ENCODE results near the gene NCR1. TPM values are rescaled to one million over a fixed set of nuclear protein-coding genes. Genes with fewer than 3 reads are reported as not detected.

The NCR1 gene, protein sequence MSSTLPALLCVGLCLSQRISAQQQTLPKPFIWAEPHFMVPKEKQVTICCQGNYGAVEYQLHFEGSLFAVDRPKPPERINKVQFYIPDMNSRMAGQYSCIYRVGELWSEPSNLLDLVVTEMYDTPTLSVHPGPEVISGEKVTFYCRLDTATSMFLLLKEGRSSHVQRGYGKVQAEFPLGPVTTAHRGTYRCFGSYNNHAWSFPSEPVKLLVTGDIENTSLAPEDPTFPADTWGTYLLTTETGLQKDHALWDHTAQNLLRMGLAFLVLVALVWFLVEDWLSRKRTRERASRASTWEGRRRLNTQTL
- not detected in 2 replicates for total RNA-seq

DNA sequence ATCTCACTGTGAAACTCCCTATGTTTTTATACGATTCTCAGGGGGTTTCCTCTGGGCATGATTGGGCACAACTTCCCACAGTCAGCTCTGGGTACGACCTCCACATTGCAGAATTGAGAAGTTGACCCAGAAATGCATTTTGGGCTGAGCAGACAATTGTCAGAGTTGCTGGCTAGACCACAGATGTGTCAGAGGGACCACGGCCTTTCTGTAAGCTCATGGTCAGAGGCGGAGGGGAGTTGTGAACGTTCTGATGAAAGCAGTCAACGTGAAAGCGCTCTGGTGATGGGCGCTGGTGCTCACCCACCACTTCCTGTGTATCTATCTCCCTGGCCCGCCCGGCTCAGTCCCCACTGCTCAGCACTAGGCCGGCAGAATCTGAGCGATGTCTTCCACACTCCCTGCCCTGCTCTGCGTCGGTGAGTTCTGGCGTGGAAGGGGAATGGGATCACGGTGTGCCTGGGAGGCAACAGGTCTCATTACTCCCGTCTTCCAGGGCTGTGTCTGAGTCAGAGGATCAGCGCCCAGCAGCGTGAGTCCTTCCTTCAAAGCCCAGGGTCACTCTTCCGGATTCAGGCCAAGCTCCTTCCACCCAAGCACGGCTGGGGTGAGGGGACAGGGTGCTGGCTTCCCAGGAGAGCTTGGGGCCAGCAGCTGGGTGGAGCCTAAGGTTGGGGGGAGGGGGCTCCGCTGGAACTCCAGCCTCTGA is at the start of gene NCR1:
TSS of gene NCR1 (plus strand) at position 346 of the 709 bp plus-strand sequence. CDS start at position 386, 40 bp downstream.

DNA sequence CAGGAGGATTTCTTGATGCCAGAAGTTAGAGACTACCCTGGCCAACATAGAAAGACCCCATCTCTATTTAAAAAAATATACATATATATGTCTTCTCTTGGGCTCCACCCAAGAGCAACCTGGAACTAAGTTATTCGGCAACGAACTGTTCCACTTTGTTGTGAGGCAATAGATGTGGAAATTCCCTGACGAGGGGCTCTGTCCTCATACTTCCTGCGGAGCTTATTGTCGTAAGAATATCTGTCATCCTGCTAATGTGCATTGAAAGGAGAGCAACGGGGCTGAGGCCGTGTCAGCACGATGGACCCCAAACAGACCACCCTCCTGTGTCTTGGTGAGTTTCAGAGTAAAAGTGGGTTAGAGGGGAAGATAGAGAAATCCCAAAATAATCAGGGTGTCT is 32.0 kb upstream of the NCR1 start, which contains the start of gene FCAR:
TSS of gene FCAR (plus strand) at position 246 of the 400 bp plus-strand sequence. CDS start at position 301, 55 bp downstream.

DNA sequence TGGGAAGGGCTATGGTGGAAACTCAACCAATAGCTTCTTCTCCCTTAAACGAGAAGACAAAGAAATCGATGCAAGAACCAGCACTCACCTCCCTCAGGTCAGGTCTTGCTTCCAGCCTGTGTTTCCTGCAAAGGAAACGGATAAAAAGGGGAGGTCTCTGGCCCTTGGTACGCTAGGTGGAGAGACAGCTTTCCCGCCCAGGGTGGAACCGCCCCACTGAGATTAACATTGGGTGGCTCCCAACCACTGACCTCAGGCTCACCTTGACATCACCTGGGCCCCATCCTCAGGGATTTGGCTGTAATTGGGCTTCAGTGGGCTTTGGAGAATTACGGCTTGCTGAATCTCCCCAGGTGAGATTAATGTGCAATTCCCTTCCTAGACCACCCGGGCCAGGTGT is 41.4 kb downstream of the NCR1 start, which contains the start of gene NLRP7:
TSS of gene NLRP7 (minus strand) at position 150 of the 400 bp plus-strand sequence.

Other genes with a start within 250 kb of the NCR1 start
- gene LILRB4, start 243.2 kb upstream of the NCR1 start, total RNA-seq = not detected in 2 replicates
- gene KIR3DL3, start 181.7 kb upstream of the NCR1 start, total RNA-seq = not detected in 2 replicates
- not detected in 2 replicates for gene KIR2DL3, start 167.6 kb upstream of the NCR1 start, total RNA-seq
- gene KIR2DL1, start 136.4 kb upstream of the NCR1 start, total RNA-seq = not detected in 2 replicates
- not detected in 2 replicates for gene KIR2DL4, start 102.5 kb upstream of the NCR1 start, total RNA-seq
- gene KIR3DL1, start 89.7 kb upstream of the NCR1 start, total RNA-seq = not detected in 2 replicates
- not detected in 2 replicates for gene KIR2DS4, start 73.5 kb upstream of the NCR1 start, total RNA-seq
- gene KIR3DL2, start 55.7 kb upstream of the NCR1 start, total RNA-seq = not detected in 2 replicates
- not detected in 2 replicates for gene FCAR, start 31.9 kb upstream of the NCR1 start, total RNA-seq
- gene NLRP7, start 41.4 kb downstream of the NCR1 start, total RNA-seq = not detected in 2 replicates
- gene NLRP2, start 60.2 kb downstream of the NCR1 start, total RNA-seq = 0.13 TPM in 1 of 2 replicates, not detected in the other
- gene GP6, start 132.1 kb downstream of the NCR1 start, total RNA-seq = not detected in 2 replicates
- gene RDH13, start 157.0 kb downstream of the NCR1 start, total RNA-seq = 7.3 and 9.5 TPM in 2 replicates
- gene EPS8L1, start 169.7 kb downstream of the NCR1 start, total RNA-seq = 0.53 and 0.75 TPM in 2 replicates
- 35.0 and 37.6 TPM in 2 replicates for gene PPP1R12C, start 211.5 kb downstream of the NCR1 start, total RNA-seq
- 1.2 and 1.7 TPM in 2 replicates for gene TNNT1, start 243.1 kb downstream of the NCR1 start, total RNA-seq